ENCODE measurements around the gene EN1. TPM values are rescaled to one million over a fixed set of nuclear protein-coding genes. Genes with fewer than 3 reads are reported as not detected.

The EN1 gene
- total RNA-seq, 1 experiment from 2014 or later = not detected

DNA sequence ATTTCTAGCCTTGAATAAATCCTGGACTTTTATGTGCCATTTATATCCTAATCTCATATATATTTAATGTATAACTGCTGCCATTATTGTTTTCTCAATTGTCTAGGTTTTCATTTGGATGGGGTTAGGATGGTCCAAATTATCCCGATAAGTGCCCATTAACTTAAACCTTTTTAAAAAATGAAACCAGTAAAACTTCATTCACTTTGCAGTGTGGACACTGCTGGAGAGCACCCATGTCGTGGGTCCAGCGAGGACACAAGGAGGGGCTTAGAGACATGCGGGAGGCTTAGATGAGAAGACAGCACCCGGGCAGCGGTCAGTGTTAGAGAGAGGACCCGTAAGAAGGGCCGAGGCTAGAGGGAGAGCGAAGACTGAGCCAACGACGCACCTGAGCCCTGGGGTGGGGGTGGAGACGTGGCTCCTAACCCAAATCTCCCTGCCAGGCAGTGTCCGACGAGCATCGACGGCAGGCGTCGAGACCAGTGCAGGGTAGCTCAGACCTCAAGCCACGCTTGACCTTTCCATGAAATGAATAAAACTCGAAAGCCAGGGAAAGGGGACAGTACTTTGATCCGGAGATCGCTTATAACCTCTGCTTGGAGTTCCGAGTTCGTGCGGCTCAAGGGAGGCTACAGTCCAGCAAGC is 9.0 kb upstream of the EN1 start:
- Mint-ChIP-seq H3K27me3 (ENCODE audit: insufficient read depth, unreplicated experiment) (peaks cover 12% of the 10 kb centered on the region), H3K4me3 (ENCODE audit: unreplicated experiment) (no peak overlapping the region), H3K9me3 (ENCODE audit: unreplicated experiment) (no peaks in the 10 kb centered on the region), H3K27ac (ENCODE audit: low read depth, unreplicated experiment) (no peak overlapping the region), H3K4me1 (ENCODE audit: insufficient read depth, unreplicated experiment) (peaks cover 6% of the 10 kb centered on the region), H3K36me3 (ENCODE audit: insufficient read depth, unreplicated experiment) (no peaks in the 10 kb centered on the region)
- no peak for DNase-seq (ENCODE audit: unreplicated experiment)
- intact Hi-C loops (cut with micrococcal nuclease) = no loop called here
- CTCF ChIA-PET = interaction anchor here (0.5 to 8.0 kb wide), 26 partner anchors 8 to 802 kb away, joined by 3 to 122 read pairs (median 4); no protein-coding TSS in a partner anchor
- POLR2A ChIA-PET = no interaction called here
- no TSS peak for BruUV-seq (replicated peaks)
- TF ChIP-seq, protein P1, sequence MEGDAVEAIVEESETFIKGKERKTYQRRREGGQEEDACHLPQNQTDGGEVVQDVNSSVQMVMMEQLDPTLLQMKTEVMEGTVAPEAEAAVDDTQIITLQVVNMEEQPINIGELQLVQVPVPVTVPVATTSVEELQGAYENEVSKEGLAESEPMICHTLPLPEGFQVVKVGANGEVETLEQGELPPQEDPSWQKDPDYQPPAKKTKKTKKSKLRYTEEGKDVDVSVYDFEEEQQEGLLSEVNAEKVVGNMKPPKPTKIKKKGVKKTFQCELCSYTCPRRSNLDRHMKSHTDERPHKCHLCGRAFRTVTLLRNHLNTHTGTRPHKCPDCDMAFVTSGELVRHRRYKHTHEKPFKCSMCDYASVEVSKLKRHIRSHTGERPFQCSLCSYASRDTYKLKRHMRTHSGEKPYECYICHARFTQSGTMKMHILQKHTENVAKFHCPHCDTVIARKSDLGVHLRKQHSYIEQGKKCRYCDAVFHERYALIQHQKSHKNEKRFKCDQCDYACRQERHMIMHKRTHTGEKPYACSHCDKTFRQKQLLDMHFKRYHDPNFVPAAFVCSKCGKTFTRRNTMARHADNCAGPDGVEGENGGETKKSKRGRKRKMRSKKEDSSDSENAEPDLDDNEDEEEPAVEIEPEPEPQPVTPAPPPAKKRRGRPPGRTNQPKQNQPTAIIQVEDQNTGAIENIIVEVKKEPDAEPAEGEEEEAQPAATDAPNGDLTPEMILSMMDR (IDR thresholded peaks at IDR 0.05; ENCODE audit: unreplicated experiment) = no peak

DNA sequence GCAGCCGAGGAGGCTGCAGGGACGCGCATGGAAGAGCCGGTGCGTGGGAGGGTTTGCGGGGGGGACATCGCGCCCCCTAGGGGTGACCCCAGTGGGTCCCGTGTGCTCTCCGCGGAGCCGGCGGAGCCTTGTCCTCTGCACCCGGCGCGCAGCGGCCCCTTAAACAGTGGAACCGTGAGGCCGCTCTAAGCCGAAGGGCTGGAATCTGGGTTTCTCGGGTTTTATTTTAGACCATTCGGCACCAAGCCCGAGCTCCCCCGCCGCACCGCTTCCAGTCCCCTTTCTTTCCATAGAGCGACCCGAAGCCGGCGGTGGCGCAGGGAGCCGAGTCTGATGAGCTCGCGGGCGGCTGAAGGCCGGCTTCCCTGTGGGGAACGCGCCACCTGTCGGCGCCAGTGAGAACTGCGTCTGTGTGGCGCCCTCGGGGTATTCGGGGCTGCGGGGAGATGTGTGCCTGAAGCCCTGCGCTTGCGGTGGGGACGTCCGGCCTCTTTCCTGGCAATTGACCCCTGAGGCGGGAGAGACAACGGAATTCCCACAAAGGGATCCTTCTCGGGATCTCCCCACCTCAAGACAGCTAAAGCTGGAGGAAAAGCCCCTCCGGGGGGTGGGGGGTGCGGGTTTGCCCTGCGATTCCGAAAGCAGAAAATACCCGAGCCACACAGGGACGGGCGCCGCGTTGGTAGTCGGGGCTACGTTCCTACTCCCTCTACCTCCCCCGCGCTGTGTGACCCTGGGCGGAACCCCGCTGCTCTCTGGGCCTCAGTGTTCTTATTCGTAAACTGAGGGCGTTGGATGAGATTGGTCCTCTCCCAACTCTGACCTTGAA is 8.2 kb upstream of the EN1 start:
- no peak overlapping the region for H3K4me3 Mint-ChIP-seq (ENCODE audit: unreplicated experiment)
- no peaks in the 10 kb centered on the region for H3K4me1 Mint-ChIP-seq (ENCODE audit: insufficient read depth, unreplicated experiment)
- TF ChIP-seq, protein P1 (IDR thresholded peaks at IDR 0.05; ENCODE audit: unreplicated experiment) = peak; percentile 99
- ChIA-PET CTCF (interaction anchor here (0.5 to 8.0 kb wide), 60 partner anchors 9 to 809 kb away, joined by 3 to 122 read pairs (median 4); no protein-coding TSS in a partner anchor), POLR2A (no interaction called here)
- no peaks in the 10 kb centered on the region for H3K36me3 Mint-ChIP-seq (ENCODE audit: insufficient read depth, unreplicated experiment)
- no peak overlapping the region for H3K27ac Mint-ChIP-seq (ENCODE audit: low read depth, unreplicated experiment)
- peak; percentile 70 for DNase-seq (ENCODE audit: unreplicated experiment)
- H3K27me3 Mint-ChIP-seq (ENCODE audit: insufficient read depth, unreplicated experiment) = peaks cover 12% of the 10 kb centered on the region
- BruUV-seq (replicated peaks) = no TSS peak
- H3K9me3 Mint-ChIP-seq (ENCODE audit: unreplicated experiment) = no peaks in the 10 kb centered on the region
- intact Hi-C loops (cut with micrococcal nuclease) = loop anchor here (1.0 kb wide), 4 partner anchors 316 to 633 kb away; no protein-coding TSS in a partner anchor

DNA sequence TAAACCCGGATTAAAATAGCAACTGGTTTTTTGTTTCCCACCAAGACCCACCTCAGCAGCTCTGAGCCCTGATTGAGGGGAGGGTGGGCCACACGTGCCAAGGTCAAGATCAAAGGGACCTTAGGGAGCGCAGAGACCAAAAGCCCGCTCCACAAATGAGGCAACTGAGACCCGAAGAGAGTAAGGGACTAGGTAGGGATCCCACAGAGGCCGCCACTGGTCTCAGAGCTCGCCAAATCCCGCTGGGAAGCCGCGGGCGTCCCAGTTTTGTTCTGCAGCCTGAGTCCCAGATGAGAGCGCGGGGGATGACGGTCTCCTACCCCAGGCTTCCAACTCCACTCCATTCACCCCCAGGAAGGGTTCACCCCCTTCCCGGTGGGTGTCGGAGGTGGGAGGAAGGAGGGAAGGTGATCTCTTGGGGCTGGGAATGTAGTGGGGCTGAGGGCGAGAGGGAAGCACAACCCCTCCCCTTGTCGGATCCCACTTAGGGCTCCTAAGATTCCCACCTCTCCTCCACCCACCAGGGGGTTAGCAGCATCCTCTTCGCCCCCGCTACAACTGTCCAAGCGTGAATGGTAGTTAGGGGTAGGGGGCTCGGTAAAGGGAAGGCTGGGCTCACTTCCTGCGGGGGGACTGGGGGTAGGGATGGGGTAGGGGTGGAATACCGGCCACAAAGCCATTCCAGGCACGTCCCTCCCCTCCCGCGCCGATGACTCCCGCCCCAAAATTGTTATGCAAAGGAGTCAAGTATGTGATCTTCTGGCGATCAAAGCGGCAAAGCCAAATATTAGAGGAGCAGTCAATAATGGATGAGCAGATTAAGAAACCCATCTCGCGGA is 7.3 kb upstream of the EN1 start:
- CTCF ChIA-PET = interaction anchor here (0.5 to 8.0 kb wide), 54 partner anchors 10 to 809 kb away, joined by 3 to 122 read pairs (median 4); no protein-coding TSS in a partner anchor
- Mint-ChIP-seq H3K9me3 (ENCODE audit: unreplicated experiment) (no peaks in the 10 kb centered on the region), H3K4me3 (ENCODE audit: unreplicated experiment) (no peak overlapping the region), H3K36me3 (ENCODE audit: insufficient read depth, unreplicated experiment) (no peaks in the 10 kb centered on the region), H3K4me1 (ENCODE audit: insufficient read depth, unreplicated experiment) (no peaks in the 10 kb centered on the region), H3K27ac (ENCODE audit: low read depth, unreplicated experiment) (no peak overlapping the region), H3K27me3 (ENCODE audit: insufficient read depth, unreplicated experiment) (peaks cover 12% of the 10 kb centered on the region)
- no peak for DNase-seq (ENCODE audit: unreplicated experiment)
- TF ChIP-seq, protein P1 (IDR thresholded peaks at IDR 0.05; ENCODE audit: unreplicated experiment) = no peak
- intact Hi-C loops (cut with micrococcal nuclease) = loop anchor here (1.0 kb wide), 4 partner anchors 315 to 632 kb away; no protein-coding TSS in a partner anchor
- no TSS peak for BruUV-seq (replicated peaks)
- POLR2A ChIA-PET = no interaction called here

Measured in MCF 10A (cell line).